ENCODE results near the gene CERS3. TPM values are rescaled to one million over a fixed set of nuclear protein-coding genes. Genes with fewer than 3 reads are reported as not detected.

The CERS3 gene
- total RNA-seq, 1 donor from 2014 or later, result 0.08 TPM

DNA sequence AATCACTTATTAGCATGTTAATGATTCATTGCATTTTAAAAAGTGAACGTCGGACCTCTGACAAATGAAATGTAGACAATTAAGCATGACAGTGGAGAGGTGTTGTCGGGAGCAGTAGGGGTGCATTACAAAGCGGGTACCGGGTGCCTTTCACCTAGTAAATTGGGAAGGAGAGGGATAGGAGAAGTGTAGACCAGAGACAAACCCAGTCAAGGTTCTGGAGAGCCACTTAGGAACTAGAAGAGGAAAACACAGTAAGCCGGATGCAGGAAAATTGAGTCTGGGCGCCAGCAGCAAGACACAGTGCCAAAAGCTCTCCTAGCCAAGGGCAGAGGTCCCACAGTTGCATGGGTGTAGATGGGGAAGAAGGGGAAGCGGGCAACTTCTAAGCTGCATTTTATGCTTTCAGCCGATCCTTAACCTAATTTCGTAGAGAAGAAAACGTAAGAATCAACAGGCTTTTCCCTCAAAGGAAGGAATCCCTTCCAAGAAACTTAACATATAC, 3.1 kb upstream of the CERS3 start:
- TF ChIP-seq, protein P1, sequence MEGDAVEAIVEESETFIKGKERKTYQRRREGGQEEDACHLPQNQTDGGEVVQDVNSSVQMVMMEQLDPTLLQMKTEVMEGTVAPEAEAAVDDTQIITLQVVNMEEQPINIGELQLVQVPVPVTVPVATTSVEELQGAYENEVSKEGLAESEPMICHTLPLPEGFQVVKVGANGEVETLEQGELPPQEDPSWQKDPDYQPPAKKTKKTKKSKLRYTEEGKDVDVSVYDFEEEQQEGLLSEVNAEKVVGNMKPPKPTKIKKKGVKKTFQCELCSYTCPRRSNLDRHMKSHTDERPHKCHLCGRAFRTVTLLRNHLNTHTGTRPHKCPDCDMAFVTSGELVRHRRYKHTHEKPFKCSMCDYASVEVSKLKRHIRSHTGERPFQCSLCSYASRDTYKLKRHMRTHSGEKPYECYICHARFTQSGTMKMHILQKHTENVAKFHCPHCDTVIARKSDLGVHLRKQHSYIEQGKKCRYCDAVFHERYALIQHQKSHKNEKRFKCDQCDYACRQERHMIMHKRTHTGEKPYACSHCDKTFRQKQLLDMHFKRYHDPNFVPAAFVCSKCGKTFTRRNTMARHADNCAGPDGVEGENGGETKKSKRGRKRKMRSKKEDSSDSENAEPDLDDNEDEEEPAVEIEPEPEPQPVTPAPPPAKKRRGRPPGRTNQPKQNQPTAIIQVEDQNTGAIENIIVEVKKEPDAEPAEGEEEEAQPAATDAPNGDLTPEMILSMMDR (IDR thresholded peaks at IDR 0.05; ENCODE audit: borderline replicate concordance), result no peak
- H3K4me1 ChIP-seq, result no peaks in the 10 kb centered on the region
- H3K27me3 ChIP-seq (ENCODE audit: low read depth), result peaks cover 34% of the 10 kb centered on the region
- no peaks in the 10 kb centered on the region for H3K9me3 ChIP-seq (replicated peaks)
- intact Hi-C loops (cut with micrococcal nuclease), result no loop called here
- no peak overlapping the region for H3K4me3 ChIP-seq
- DNase-seq, result no peak
- no peaks in the 10 kb centered on the region for H3K36me3 ChIP-seq
- H3K27ac ChIP-seq (replicated peaks), result no peak overlapping the region

DNA sequence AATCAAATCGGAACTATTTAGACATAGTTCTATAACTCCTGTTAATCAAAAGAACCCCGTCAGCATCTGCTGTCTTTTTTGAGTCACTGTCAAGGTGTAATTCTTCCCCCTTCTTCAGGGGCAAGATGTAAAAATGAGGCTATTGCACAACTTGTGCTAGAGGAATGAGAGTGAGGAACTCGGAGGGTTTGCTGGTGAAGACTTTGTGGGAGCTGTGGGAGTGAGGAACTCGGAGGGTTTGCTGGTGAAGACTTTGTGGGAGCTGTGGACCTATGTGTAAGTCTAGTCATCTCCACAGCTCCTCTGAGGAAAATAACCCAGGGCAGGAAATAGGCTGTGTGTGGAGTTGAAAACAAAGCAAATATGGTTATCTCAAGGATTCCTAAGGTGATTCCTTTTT, 2.5 kb upstream of the CERS3 start:
- Histone ChIP-seq H3K4me3 (no peak overlapping the region), H3K36me3 (no peaks in the 10 kb centered on the region), H3K4me1 (no peaks in the 10 kb centered on the region), H3K27ac (replicated peaks) (no peak overlapping the region), H3K9me3 (replicated peaks) (no peaks in the 10 kb centered on the region), H3K27me3 (ENCODE audit: low read depth) (peaks cover 34% of the 10 kb centered on the region)
- intact Hi-C loops (cut with micrococcal nuclease), result no loop called here
- no peak for DNase-seq
- TF ChIP-seq, protein P1 (IDR thresholded peaks at IDR 0.05; ENCODE audit: borderline replicate concordance), result no peak

DNA sequence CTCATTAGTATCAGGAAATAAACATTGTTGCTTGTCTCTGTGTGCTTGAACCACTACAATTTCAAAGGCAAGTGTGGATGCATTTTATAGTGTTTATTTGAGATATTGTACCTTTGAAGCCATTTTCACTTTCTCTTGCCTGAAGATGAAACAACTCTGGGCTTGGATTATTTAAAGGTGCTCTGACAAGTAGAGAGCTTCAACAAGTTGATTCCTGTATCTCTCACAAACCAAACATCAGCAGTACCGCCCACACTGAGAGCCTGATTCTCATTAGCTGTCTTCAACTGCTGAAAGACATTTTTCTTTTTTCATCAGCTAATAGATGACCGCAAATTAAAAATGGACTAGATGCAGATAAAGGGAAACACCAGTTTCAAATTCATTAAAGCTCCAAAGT, 806 bp upstream of the CERS3 start:
- DNase-seq, result no peak
- Histone ChIP-seq H3K27me3 (ENCODE audit: low read depth) (peaks cover 34% of the 10 kb centered on the region), H3K27ac (replicated peaks) (no peak overlapping the region), H3K36me3 (no peaks in the 10 kb centered on the region), H3K4me1 (peaks cover 7% of the 10 kb centered on the region), H3K9me3 (replicated peaks) (no peaks in the 10 kb centered on the region), H3K4me3 (no peak overlapping the region)
- intact Hi-C loops (cut with micrococcal nuclease), result no loop called here
- TF ChIP-seq, protein P1 (IDR thresholded peaks at IDR 0.05; ENCODE audit: borderline replicate concordance), result no peak

DNA sequence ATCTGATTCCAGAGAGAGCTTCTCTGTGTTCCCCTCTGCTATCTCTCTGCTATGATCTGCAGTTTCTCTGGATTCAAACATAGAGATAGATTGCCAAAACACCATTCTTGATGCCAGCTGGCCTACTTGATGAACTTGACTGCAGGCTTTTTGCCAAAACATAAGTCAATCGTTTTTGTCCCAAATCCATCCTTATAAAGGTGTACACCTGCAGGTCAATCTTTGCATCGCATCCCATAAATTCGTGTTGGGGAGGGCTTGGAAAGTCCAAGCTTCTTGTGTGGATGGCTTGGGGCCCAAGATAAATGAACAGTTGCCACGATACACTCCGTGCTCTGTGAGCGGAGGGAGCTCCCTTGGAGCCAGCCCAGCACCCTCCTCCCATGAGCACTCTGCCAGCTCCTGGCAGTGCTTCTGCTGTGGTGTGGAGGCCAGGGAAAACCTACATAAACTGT, 2.7 kb downstream of the CERS3 start:
- Histone ChIP-seq H3K4me3 (no peak overlapping the region), H3K36me3 (no peaks in the 10 kb centered on the region), H3K4me1 (peaks cover 7% of the 10 kb centered on the region), H3K9me3 (replicated peaks) (peaks cover 5% of the 10 kb centered on the region), H3K27ac (replicated peaks) (no peak overlapping the region), H3K27me3 (ENCODE audit: low read depth) (peaks cover 10% of the 10 kb centered on the region)
- peak; percentile 66 for DNase-seq
- TF ChIP-seq, protein P1 (IDR thresholded peaks at IDR 0.05; ENCODE audit: borderline replicate concordance), result no peak
- intact Hi-C loops (cut with micrococcal nuclease), result no loop called here

DNA sequence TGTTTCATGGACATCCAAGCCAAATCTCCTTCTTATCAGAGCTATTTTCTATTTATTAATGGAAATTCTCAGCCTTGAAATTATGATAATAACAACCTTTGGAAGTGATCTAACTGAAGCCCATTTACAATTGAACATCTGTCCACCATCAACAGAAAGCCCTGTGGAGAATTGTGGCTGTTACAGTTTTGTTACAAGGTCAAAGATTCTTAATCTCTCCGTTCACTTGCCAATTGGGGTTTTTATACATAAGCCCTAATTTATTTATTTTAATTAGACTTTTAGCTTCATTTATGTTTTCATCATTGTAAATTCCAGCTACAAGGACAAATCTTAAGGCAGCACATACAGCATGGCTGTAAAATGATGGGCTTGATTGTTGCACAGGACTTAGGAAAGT, 3.3 kb downstream of the CERS3 start:
- intact Hi-C loops (cut with micrococcal nuclease), result no loop called here
- TF ChIP-seq, protein P1 (IDR thresholded peaks at IDR 0.05; ENCODE audit: borderline replicate concordance), result no peak
- no peak overlapping the region for H3K4me3 ChIP-seq
- peaks cover 5% of the 10 kb centered on the region for H3K9me3 ChIP-seq (replicated peaks)
- H3K27me3 ChIP-seq (ENCODE audit: low read depth), result peaks cover 4% of the 10 kb centered on the region
- no peak for DNase-seq
- no peaks in the 10 kb centered on the region for H3K36me3 ChIP-seq
- H3K4me1 ChIP-seq, result peaks cover 7% of the 10 kb centered on the region
- H3K27ac ChIP-seq (replicated peaks), result no peak overlapping the region
